Transverse colon (tissue), 4 donors: Measurements from ENCODE around the gene COL23A1. TPM values are rescaled to one million over a fixed set of nuclear protein-coding genes. Genes with fewer than 3 reads are reported as not detected.

Source experiments
- DNase-seq: peaks from one replicate; pipeline ENCODE4 v3.0.0-alpha.2; 2019
- H3K27ac ChIP-seq, 4 donors: fragments of 200-600 bp; sonication (generic); 2 replicates each; pipeline ENCODE4 v1.5.1; 2016 to 2018; ENCODE audit warnings: inconsistent platforms in 4 of 4
- H3K27me3 ChIP-seq: fragments of 200-600 bp; sonication (generic); 2 replicates; pipeline ENCODE4 v1.5.1; 2017; ENCODE audit warnings: inconsistent platforms
- H3K36me3 ChIP-seq, 4 donors: fragments of 200-600 bp; sonication (generic); 2 replicates each; pipeline ENCODE4 v1.5.1; 2017 to 2019; ENCODE audit warnings: inconsistent platforms in 4 of 4
- H3K4me1 ChIP-seq, 4 donors: fragments of 200-600 bp; sonication (generic); 2 replicates each; pipeline ENCODE4 v1.5.1; 2017 to 2020; ENCODE audit warnings: inconsistent platforms in 4 of 4
- H3K4me3 ChIP-seq, 4 donors: fragments of 200-600 bp; sonication (generic); 1 replicate in 1 of 4; 2 replicates in 3 of 4; pipeline versions ENCODE4 v1.5.1 to v1.6.1; 2017 to 2019; ENCODE audit warnings: inconsistent platforms in 4 of 4
- H3K9me3 ChIP-seq, 2 donors: fragments of 200-600 bp; sonication (generic); 2 replicates each; pipeline ENCODE4 v1.5.1; 2017 to 2019; ENCODE audit warnings: inconsistent platforms in 2 of 2
- CTCF ChIP-seq, 5 experiments: fragments of 200-600 bp in 3 of 5; fragments of 450-650 bp in 2 of 5; sonication (generic) in 3 of 5; IDR thresholded peaks; 1 replicate in 2 of 5; 2 replicates in 3 of 5; pipeline ENCODE4 v1.5.1; 2016 to 2017; ENCODE audit warnings: antibody characterized with exemption in 5 of 5, inconsistent platforms in 3 of 5, mild to moderate bottlenecking in 2 of 5, moderate library complexity in 1 of 5
- EP300 ChIP-seq: sonication (generic); formaldehyde crosslinking; IDR thresholded peaks from one replicate; pipeline ENCODE4 v1.6.1; 2017; ENCODE audit warnings: antibody characterized with exemption, low read depth
- POLR2A ChIP-seq: fragments of 450-650 bp; IDR thresholded peaks from one replicate; pipeline ENCODE4 v1.6.1; 2016; ENCODE audit warnings: antibody characterized with exemption, mild to moderate bottlenecking, moderate library complexity
- POLR2AphosphoS5 ChIP-seq, 3 donors: sonication (generic); formaldehyde crosslinking; IDR thresholded peaks; one replicate each; pipeline ENCODE4 v1.6.1; 2016; ENCODE audit warnings: antibody characterized with exemption in 3 of 3
- WGBS, 2 donors: methylation state at CpG; one replicate each; pipeline ENCODE4 v1.1.5; 2018; ENCODE audit warnings: low coverage in 1 of 2; 5-methylcytosine and 5-hydroxymethylcytosine counted together
- in situ Hi-C, 4 donors: fragments of 200-750 bp; cut with MboI; loops; one replicate each; pipeline versions ENCODE4 v1.15.0 to v1.15.1; 2017; ENCODE audit warnings: low sequenced_read_pairs in 3 of 4, low pct_ligation_motif_present in 1 of 4, low pct_unique_long_range_greater_than_20kb in 1 of 4
- intact Hi-C: fragments of 100-400 bp; cut with DNase I; formaldehyde crosslinking; loops from one replicate; pipeline ENCODE4 v1.15.1; 2023; ENCODE audit warnings: low total_unique reads
- total RNA-seq, 4 donors: library from RNA; depleted of rRNA; stranded (reverse); fragments of >200 nt; gene quantifications; one replicate each; pipeline ENCODE4 v1.1.0, GENCODE V29; 2016

COL23A1 gene
- total RNA-seq, 4 donors from 2014 or later, result 0.14 to 2.2 (median 1.4) TPM; not detected in 1

- no peaks in the 10 kb centered on the region for H3K4me1 ChIP-seq
- in situ Hi-C loops (no loop called here), intact Hi-C loops (no loop called here)
- no peak overlapping the region for H3K4me3 ChIP-seq
- H3K36me3 ChIP-seq, result no peaks in the 10 kb centered on the region
- DNase-seq, result no peak
- H3K9me3 ChIP-seq, result no peaks in the 10 kb centered on the region
- TF ChIP-seq CTCF (IDR thresholded peaks at IDR 0.05) (no peak), POLR2A (no peak), POLR2AphosphoS5 (IDR thresholded peaks at IDR 0.05) (no peak)
- no peaks in the 10 kb centered on the region for H3K27me3 ChIP-seq
- H3K27ac ChIP-seq, result no peak overlapping the region
- WGBS, 2 donors, result 70 to 85% methylated on average over 4 to 23 of the region's 23 CpGs
These were observed 74.3 kb downstream of the COL23A1 start for GRCh38 chr5:178515776-178516503.

- no peaks in the 10 kb centered on the region for H3K4me1 ChIP-seq
- H3K36me3 ChIP-seq, result no peaks in the 10 kb centered on the region
- intact Hi-C loops (no loop called here), in situ Hi-C loops (no loop called here)
- no peak for DNase-seq
- H3K27me3 ChIP-seq, result no peaks in the 10 kb centered on the region
- TF ChIP-seq CTCF (IDR thresholded peaks at IDR 0.05) (no peak), EP300 (no peak), POLR2AphosphoS5 (IDR thresholded peaks at IDR 0.05) (no peak), POLR2A (no peak)
- H3K4me3 ChIP-seq, result no peak overlapping the region
- no peaks in the 10 kb centered on the region for H3K9me3 ChIP-seq
- 76 to 83% methylated on average over 2 to 6 of the region's 6 CpGs for WGBS, 2 donors
- H3K27ac ChIP-seq, result no peak overlapping the region
These were observed 75.3 kb downstream of the COL23A1 start for GRCh38 chr5:178514851-178515418.

- TF ChIP-seq CTCF (IDR thresholded peaks at IDR 0.05) (no peak), POLR2AphosphoS5 (IDR thresholded peaks at IDR 0.05) (no peak), POLR2A (no peak), EP300 (no peak)
- WGBS, 2 donors, result 75 to 84% methylated on average over 3 of the region's 3 CpGs
- Histone ChIP-seq H3K4me1 (no peaks in the 10 kb centered on the region), H3K27me3 (no peaks in the 10 kb centered on the region), H3K27ac (no peak overlapping the region), H3K4me3 (no peak overlapping the region), H3K36me3 (no peaks in the 10 kb centered on the region), H3K9me3 (no peaks in the 10 kb centered on the region)
- in situ Hi-C loops (no loop called here), intact Hi-C loops (no loop called here)
- DNase-seq, result no peak
These were observed 79.0 kb downstream of the COL23A1 start for GRCh38 chr5:178511172-178511571.

DNA sequence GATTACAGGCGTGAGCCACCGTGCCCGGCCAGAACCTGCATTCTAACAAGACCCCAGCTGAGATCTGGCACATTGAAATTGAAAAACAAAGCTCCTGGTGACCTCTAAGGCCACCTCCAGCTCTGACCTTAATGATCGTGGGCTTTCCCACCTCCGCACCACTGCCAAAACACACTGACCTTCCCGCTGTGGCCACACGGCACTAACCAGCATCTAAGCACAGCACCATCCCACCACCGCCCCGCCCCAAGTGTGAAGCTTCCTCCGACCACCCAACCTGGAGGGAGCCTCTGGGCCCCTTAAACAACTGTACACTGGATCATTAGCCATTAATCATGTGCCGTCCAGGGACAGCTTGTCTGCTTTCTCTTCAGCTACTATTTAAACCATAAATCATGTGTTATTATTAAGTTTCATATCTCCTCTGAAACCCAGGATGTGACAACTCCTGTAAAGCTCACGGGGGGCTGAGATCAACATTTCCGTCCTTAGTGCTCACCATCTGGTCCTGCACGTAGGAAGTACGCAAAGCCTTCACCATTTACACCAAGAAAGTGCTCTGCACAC is 80.6 kb downstream of the COL23A1 start:
- no peak for DNase-seq
- intact Hi-C loops (no loop called here), in situ Hi-C loops (no loop called here)
- H3K4me3 ChIP-seq, result no peak overlapping the region
- no peaks in the 10 kb centered on the region for H3K36me3 ChIP-seq
- no peak for TF ChIP-seq POLR2AphosphoS5 (IDR thresholded peaks at IDR 0.05)
- TF ChIP-seq CTCF (IDR thresholded peaks at IDR 0.05), result no peak
- TF ChIP-seq EP300, result no peak
- no peak for TF ChIP-seq POLR2A
- WGBS, 2 donors, result 69 to 85% methylated on average over 8 to 15 of the region's 15 CpGs
- H3K9me3 ChIP-seq, result no peaks in the 10 kb centered on the region
- no peak overlapping the region for H3K27ac ChIP-seq
- H3K27me3 ChIP-seq, result no peaks in the 10 kb centered on the region
- no peaks in the 10 kb centered on the region for H3K4me1 ChIP-seq
